Neural cell (in vitro differentiated cells): Measurements from ENCODE around the gene OFD1.

Experiments used
- EP300 ChIP-seq: fragments of 450-650 bp; conservative IDR thresholded peaks from 2 replicates; pipeline ENCODE4 v1.6.1; 2014; ENCODE audit warnings: antibody characterized with exemption, mild to moderate bottlenecking, moderate library complexity; ENCODE audit not compliant: poor library complexity, severe bottlenecking
- EZH2 ChIP-seq: fragments of 200-600, 300-800 bp; shearing (Covaris generic), sonication (generic); IDR thresholded peaks from 2 replicates; pipeline ENCODE4 v1.6.1; 2014; ENCODE audit warnings: antibody characterized with exemption, low read length, borderline replicate concordance, mild to moderate bottlenecking; ENCODE audit not compliant: insufficient read depth, poor library complexity, severe bottlenecking
- MXI1 ChIP-seq: fragments of 450-650 bp; conservative IDR thresholded peaks from 2 replicates; pipeline ENCODE4 v1.6.1; 2014; ENCODE audit warnings: antibody characterized with exemption, mild to moderate bottlenecking; ENCODE audit not compliant: poor library complexity, severe bottlenecking
- RAD21 ChIP-seq: fragments of 450-650 bp; conservative IDR thresholded peaks from 2 replicates; pipeline ENCODE4 v1.6.1; 2014; ENCODE audit warnings: antibody characterized with exemption, mild to moderate bottlenecking, moderate library complexity
- SMC3 ChIP-seq: fragments of 450-650 bp; conservative IDR thresholded peaks from 2 replicates; pipeline ENCODE4 v1.6.1; 2014; ENCODE audit warnings: antibody characterized with exemption, mild to moderate bottlenecking, moderate library complexity; ENCODE audit not compliant: poor library complexity
- TAF1 ChIP-seq: IDR thresholded peaks from 2 replicates; pipeline ENCODE4 v1.6.1; 2012; ENCODE audit warnings: low read depth
- TF ChIP-seq, protein P1 (sequence below): fragments of 450-650 bp; IDR thresholded peaks from 2 replicates; pipeline ENCODE4 v1.5.1; 2014; ENCODE audit warnings: antibody characterized with exemption, mild to moderate bottlenecking, moderate library complexity; ENCODE audit not compliant: poor library complexity, severe bottlenecking

GRCh38 chrX:13741695-13742094, 7.1 kb downstream of the OFD1 start:
- TF ChIP-seq SMC3 = no peak
- TF ChIP-seq, protein P1, sequence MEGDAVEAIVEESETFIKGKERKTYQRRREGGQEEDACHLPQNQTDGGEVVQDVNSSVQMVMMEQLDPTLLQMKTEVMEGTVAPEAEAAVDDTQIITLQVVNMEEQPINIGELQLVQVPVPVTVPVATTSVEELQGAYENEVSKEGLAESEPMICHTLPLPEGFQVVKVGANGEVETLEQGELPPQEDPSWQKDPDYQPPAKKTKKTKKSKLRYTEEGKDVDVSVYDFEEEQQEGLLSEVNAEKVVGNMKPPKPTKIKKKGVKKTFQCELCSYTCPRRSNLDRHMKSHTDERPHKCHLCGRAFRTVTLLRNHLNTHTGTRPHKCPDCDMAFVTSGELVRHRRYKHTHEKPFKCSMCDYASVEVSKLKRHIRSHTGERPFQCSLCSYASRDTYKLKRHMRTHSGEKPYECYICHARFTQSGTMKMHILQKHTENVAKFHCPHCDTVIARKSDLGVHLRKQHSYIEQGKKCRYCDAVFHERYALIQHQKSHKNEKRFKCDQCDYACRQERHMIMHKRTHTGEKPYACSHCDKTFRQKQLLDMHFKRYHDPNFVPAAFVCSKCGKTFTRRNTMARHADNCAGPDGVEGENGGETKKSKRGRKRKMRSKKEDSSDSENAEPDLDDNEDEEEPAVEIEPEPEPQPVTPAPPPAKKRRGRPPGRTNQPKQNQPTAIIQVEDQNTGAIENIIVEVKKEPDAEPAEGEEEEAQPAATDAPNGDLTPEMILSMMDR = no peak
- no peak for TF ChIP-seq EP300
- TF ChIP-seq MXI1 = no peak
- no peak for TF ChIP-seq RAD21
- TF ChIP-seq EZH2 = no peak
- TF ChIP-seq TAF1 = no peak
